Naive thymus-derived CD8-positive, alpha-beta T cell (primary cell): ENCODE measurements around the gene MAPK14. TPM values are rescaled to one million over a fixed set of nuclear protein-coding genes. Genes with fewer than 3 reads are reported as not detected.
A peak's percentile ranks its signal among the peaks of the same experiment; 100 is the strongest.

Source experiments
- ATAC-seq, 2 donors: fragments of 150-1000 bp; cut with Tn5 transposase in 1 of 2; sonication (Bioruptor Pico), chemical (Tn5 transposase) in 1 of 2; 1 replicate in 1 of 2; 2 replicates in 1 of 2; pipeline ENCODE4 v1.10.0; 2021; ENCODE audit warnings: mild to moderate bottlenecking in 2 of 2, moderate library complexity in 2 of 2
- POLR2A ChIA-PET: fragments of 350-600 bp; sonication (Branson Sonifier 250); formaldehyde crosslinking; loops from one replicate; lab custom pipeline; 2021; ENCODE audit warnings: antibody characterized with exemption; lab: Charles Lee
- DNase-seq, 10 donors: peaks; one replicate each; pipeline versions ENCODE4 v3.0.0 to v3.0.0-alpha.2; 2020 to 2022
- H3K27ac Mint-ChIP-seq, 10 donors: one replicate each; pipeline ENCODE4 v1.8.0; 2020 to 2022; ENCODE audit warnings: mild to moderate bottlenecking in 10 of 10, mixed read lengths in 10 of 10, moderate library complexity in 4 of 10, inconsistent platforms in 1 of 10
- H3K27me3 Mint-ChIP-seq, 5 donors: one replicate each; pipeline ENCODE4 v1.8.0; 2021 to 2022; ENCODE audit warnings: mixed read lengths in 5 of 5
- H3K36me3 Mint-ChIP-seq, 3 donors: one replicate each; pipeline ENCODE4 v1.8.0; 2020 to 2022; ENCODE audit warnings: mixed read lengths in 3 of 3, mild to moderate bottlenecking in 2 of 3, inconsistent platforms in 1 of 3
- H3K4me1 Mint-ChIP-seq, 4 donors: one replicate each; pipeline ENCODE4 v1.8.0; 2021 to 2022; ENCODE audit warnings: mixed read lengths in 4 of 4
- H3K4me3 Mint-ChIP-seq, 10 donors: one replicate each; pipeline ENCODE4 v1.8.0; 2020 to 2022; ENCODE audit warnings: mild to moderate bottlenecking in 10 of 10, mixed read lengths in 10 of 10, moderate library complexity in 6 of 10, inconsistent platforms in 1 of 10
- H3K9me3 Mint-ChIP-seq, 9 donors: one replicate each; pipeline ENCODE4 v1.8.0; 2020 to 2022; ENCODE audit warnings: mixed read lengths in 9 of 9, mild to moderate bottlenecking in 3 of 9, inconsistent platforms in 1 of 9, moderate library complexity in 1 of 9
- polyA plus RNA-seq, 3 donors: library from polyadenylated mRNA; unstranded; fragments of 300-500 nt; fragmentation: Illumina TruSeq; gene quantifications; one replicate each; pipeline ENCODE4 v1.2.3, GENCODE V29; 2021
- total RNA-seq, 8 experiments: library from RNA in 2 of 8; stranded (reverse) in 2 of 8; gene quantifications; one replicate each; pipeline ENCODE4 v1.2.3 and lab custom pipeline; 2021 to 2026

Gene MAPK14
- total and polyA plus RNA-seq, 5 experiments from 2014 or later = 38.1 to 56.5 (median 51.5) TPM

DNA sequence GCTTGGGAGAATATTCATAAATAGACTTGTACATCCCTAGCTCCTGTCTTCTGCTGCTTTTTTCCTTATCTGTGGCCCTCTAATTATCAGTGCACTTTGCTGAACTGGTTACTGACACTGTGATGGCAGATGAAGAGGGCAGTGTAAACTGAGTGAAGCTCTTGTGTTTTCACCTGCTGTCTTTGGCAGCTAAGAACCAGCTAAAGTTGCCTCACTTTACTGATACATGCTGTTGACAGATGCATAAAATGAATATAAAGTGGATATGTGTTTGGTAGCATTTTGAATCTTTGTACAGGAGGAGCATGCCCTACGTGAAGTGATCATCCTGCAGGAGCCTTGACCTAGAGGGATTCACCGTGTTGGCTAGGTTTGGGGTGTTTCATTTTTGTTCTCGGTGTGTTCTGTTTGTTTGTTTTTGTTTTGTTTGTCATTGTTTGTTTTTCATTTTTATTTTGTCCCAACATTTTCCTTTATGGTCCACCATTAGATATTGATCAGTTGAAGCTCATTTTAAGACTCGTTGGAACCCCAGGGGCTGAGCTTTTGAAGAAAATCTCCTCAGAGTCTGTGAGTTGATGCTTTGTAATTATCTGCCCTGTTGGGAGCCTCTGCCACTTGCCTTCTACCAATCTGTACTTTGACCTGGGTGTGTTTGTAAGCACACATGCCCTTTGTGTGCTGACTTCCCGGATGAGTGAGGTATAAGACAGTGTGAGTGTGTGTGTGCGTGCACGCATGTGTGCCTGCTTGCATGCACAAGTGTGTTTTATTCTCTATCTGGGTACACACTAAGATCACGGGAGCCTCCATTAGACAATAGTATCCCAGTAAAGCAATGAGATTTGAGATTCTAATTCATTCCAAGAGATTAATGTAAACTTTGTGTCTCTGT, 68.1 kb downstream of the MAPK14 start:
- ATAC-seq = peak in 1 of 2 donors; percentile 6
- H3K4me1 Mint-ChIP-seq = peaks cover 16 to 47% (median 36%) of the 10 kb centered on the region in 4 donors
- H3K27me3 Mint-ChIP-seq = no peaks in the 10 kb centered on the region
- POLR2A ChIA-PET = interaction anchor here (0.8 to 5.6 kb wide), 9 partner anchors 8 to 102 kb away, joined by 3 to 71 read pairs (median 5); partner anchors contain the start of gene MAPK14
- H3K36me3 Mint-ChIP-seq = peaks cover 0 to 37% (median 0%) of the 10 kb centered on the region in 3 donors
- no peak overlapping the region for H3K4me3 Mint-ChIP-seq
- no peak for DNase-seq
- no peaks in the 10 kb centered on the region for H3K9me3 Mint-ChIP-seq
- H3K27ac Mint-ChIP-seq = peak overlapping the region in 9 of 10 donors; percentile 29 to 92 (median 78)

GRCh38 chr6:36098253-36098919, 70.8 kb downstream of the MAPK14 start:
- peak overlapping the region; percentile 61 to 96 (median 91) for H3K27ac Mint-ChIP-seq
- peaks cover 0 to 24% (median 7%) of the 10 kb centered on the region in 3 donors for H3K36me3 Mint-ChIP-seq
- POLR2A ChIA-PET = interaction anchor here (1.2 to 2.6 kb wide), 4 partner anchors 10 to 70 kb away, joined by 4 to 14 read pairs (median 10); partner anchors contain the start of gene MAPK14
- peaks cover 18 to 70% (median 51%) of the 10 kb centered on the region in 4 donors for H3K4me1 Mint-ChIP-seq
- no peak for ATAC-seq
- H3K4me3 Mint-ChIP-seq = peak overlapping the region in 5 of 10 donors; percentile 4 to 83 (median 63)
- no peaks in the 10 kb centered on the region for H3K9me3 Mint-ChIP-seq
- no peaks in the 10 kb centered on the region for H3K27me3 Mint-ChIP-seq
- no peak for DNase-seq

GRCh38 chr6:36098920-36099647, 71.5 kb downstream of the MAPK14 start:
- POLR2A ChIA-PET = interaction anchor here (1.2 to 2.6 kb wide), 4 partner anchors 9 to 71 kb away, joined by 4 to 14 read pairs (median 10); partner anchors contain the start of gene MAPK14
- Mint-ChIP-seq H3K27me3 (no peaks in the 10 kb centered on the region), H3K4me1 (peaks cover 22 to 75% (median 57%) of the 10 kb centered on the region in 4 donors), H3K27ac (peak overlapping the region; percentile 67 to 96 (median 93)), H3K4me3 (peak overlapping the region; percentile 23 to 83 (median 70)), H3K9me3 (no peaks in the 10 kb centered on the region), H3K36me3 (peaks cover 0 to 29% (median 7%) of the 10 kb centered on the region in 3 donors)
- ATAC-seq (peak; percentile 37 to 40), DNase-seq (peak in 3 of 10 donors; percentile 41 to 53 (median 51))

- DNase-seq (peak in 7 of 10 donors; percentile 22 to 79 (median 73)), ATAC-seq (peak; percentile 87 to 96)
- Mint-ChIP-seq H3K4me3 (peak overlapping the region; percentile 31 to 83 (median 74)), H3K36me3 (peaks cover 0 to 35% (median 7%) of the 10 kb centered on the region in 3 donors), H3K27me3 (no peaks in the 10 kb centered on the region), H3K27ac (peak overlapping the region; percentile 67 to 96 (median 93)), H3K4me1 (peaks cover 22 to 70% (median 55%) of the 10 kb centered on the region in 4 donors), H3K9me3 (no peaks in the 10 kb centered on the region)
- POLR2A ChIA-PET = interaction anchor here (0.8 to 4.5 kb wide), 8 partner anchors 9 to 104 kb away, joined by 3 to 30 read pairs (median 3); partner anchors contain the start of gene MAPK14
These were observed 72.4 kb downstream of the MAPK14 start for GRCh38 chr6:36099869-36100483.

DNA sequence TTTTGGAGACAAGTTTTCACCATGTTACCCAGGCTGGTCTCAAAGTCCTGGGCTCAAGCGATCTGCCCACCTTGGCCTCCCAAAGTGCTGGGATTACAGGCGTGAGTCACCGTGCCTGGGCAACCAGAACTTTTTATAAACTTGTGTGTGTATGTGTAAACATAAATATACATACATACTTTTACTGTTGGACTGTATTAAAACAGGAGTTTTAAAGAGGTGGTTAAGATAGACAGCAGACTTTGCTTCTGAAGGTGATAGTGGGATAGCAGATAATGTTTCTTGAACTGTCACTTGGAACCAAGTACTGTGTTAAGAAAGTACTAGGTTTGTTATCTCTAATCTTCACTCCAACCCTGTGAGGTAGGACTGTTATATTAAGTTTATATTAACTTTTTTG, 74.1 kb downstream of the MAPK14 start:
- H3K27me3 Mint-ChIP-seq = no peaks in the 10 kb centered on the region
- DNase-seq (no peak), ATAC-seq (no peak)
- POLR2A ChIA-PET = interaction anchor here (0.5 to 4.5 kb wide), 3 partner anchors 9 to 1198 kb away, joined by 3 to 30 read pairs (median 5); no protein-coding TSS in a partner anchor
- no peaks in the 10 kb centered on the region for H3K9me3 Mint-ChIP-seq
- H3K4me3 Mint-ChIP-seq = peak overlapping the region in 1 of 10 donors; percentile 13
- peaks cover 0 to 37% (median 11%) of the 10 kb centered on the region in 3 donors for H3K36me3 Mint-ChIP-seq
- H3K27ac Mint-ChIP-seq = peak overlapping the region; percentile 50 to 96 (median 80)
- H3K4me1 Mint-ChIP-seq = peaks cover 20 to 64% (median 46%) of the 10 kb centered on the region in 4 donors

- H3K27me3 Mint-ChIP-seq = no peaks in the 10 kb centered on the region
- DNase-seq = no peak
- POLR2A ChIA-PET = interaction anchor here (1.2 to 4.5 kb wide), 2 partner anchors 16 to 19 kb away, joined by 3 to 30 read pairs; no protein-coding TSS in a partner anchor
- ATAC-seq = no peak
- peaks cover 0 to 36% (median 17%) of the 10 kb centered on the region in 3 donors for H3K36me3 Mint-ChIP-seq
- H3K9me3 Mint-ChIP-seq = no peaks in the 10 kb centered on the region
- peak overlapping the region in 2 of 10 donors; percentile 14 to 37 for H3K4me3 Mint-ChIP-seq
- H3K4me1 Mint-ChIP-seq = peaks cover 22 to 72% (median 49%) of the 10 kb centered on the region in 4 donors
- H3K27ac Mint-ChIP-seq = peak overlapping the region; percentile 30 to 91 (median 78)
These were observed 75.2 kb downstream of the MAPK14 start for GRCh38 chr6:36102853-36103252.

DNA sequence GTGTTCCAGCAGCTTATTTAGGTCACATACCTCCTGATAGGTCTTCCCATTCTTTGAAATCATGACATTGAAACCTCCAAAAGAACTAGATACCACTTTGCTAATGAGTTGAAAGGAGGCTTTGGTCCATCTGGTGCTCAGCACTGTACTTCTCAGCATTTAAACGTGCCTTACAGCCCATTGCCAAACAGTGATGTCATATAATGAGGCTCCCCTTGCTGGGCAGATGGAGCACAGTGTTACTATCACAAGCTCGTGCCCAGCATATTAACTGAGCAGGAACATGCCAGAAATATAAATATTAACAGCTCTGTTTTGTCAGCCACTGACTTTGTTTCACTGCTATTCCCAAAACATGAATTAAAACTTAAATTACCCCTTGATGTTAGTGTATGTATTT, 77.2 kb downstream of the MAPK14 start:
- Mint-ChIP-seq H3K27ac (peak overlapping the region in 3 of 10 donors; percentile 32 to 66 (median 62)), H3K36me3 (peaks cover 0 to 43% (median 17%) of the 10 kb centered on the region in 3 donors), H3K9me3 (no peaks in the 10 kb centered on the region), H3K4me1 (peaks cover 25 to 75% (median 53%) of the 10 kb centered on the region in 4 donors), H3K4me3 (no peak overlapping the region), H3K27me3 (no peaks in the 10 kb centered on the region)
- ATAC-seq (no peak), DNase-seq (no peak)
- POLR2A ChIA-PET = interaction anchor here (0.6 to 1.9 kb wide), 3 partner anchors 10 to 16 kb away, joined by 3 to 11 read pairs (median 5); no protein-coding TSS in a partner anchor

GRCh38 chr6:36109092-36109491, 81.5 kb downstream of the MAPK14 start:
- POLR2A ChIA-PET = interaction anchor here (1.1 to 5.9 kb wide), 8 partner anchors 9 to 381 kb away, joined by 3 to 83 read pairs (median 8); partner anchors contain the start of genes BRPF3 and MAPK14

GRCh38 chr6:36110050-36110449, 82.4 kb downstream of the MAPK14 start:
- Mint-ChIP-seq H3K27me3 (no peaks in the 10 kb centered on the region), H3K4me3 (peak overlapping the region in 2 of 10 donors; percentile 18 to 32), H3K36me3 (peaks cover 0 to 35% (median 23%) of the 10 kb centered on the region in 3 donors), H3K9me3 (no peaks in the 10 kb centered on the region), H3K27ac (peak overlapping the region; percentile 31 to 98 (median 95)), H3K4me1 (peaks cover 24 to 76% (median 60%) of the 10 kb centered on the region in 4 donors)
- DNase-seq = no peak
- POLR2A ChIA-PET = interaction anchor here (0.9 to 5.9 kb wide), 5 partner anchors 9 to 382 kb away, joined by 3 to 83 read pairs (median 3); partner anchors contain the start of gene MAPK14
- ATAC-seq = no peak

More at GRCh38 chr6:36109092-36109491, 81.5 kb downstream of the MAPK14 start:
- peak overlapping the region; percentile 91 to 98 (median 96) for H3K27ac Mint-ChIP-seq
- peaks cover 0 to 41% (median 24%) of the 10 kb centered on the region in 3 donors for H3K36me3 Mint-ChIP-seq
- no peaks in the 10 kb centered on the region for H3K9me3 Mint-ChIP-seq
- no peaks in the 10 kb centered on the region for H3K27me3 Mint-ChIP-seq
- ATAC-seq (peak; percentile 94 to 96), DNase-seq (peak in 8 of 10 donors; percentile 43 to 87 (median 67))
- H3K4me1 Mint-ChIP-seq = peaks cover 21 to 73% (median 52%) of the 10 kb centered on the region in 4 donors
- H3K4me3 Mint-ChIP-seq = peak overlapping the region; percentile 19 to 80 (median 50)

DNA sequence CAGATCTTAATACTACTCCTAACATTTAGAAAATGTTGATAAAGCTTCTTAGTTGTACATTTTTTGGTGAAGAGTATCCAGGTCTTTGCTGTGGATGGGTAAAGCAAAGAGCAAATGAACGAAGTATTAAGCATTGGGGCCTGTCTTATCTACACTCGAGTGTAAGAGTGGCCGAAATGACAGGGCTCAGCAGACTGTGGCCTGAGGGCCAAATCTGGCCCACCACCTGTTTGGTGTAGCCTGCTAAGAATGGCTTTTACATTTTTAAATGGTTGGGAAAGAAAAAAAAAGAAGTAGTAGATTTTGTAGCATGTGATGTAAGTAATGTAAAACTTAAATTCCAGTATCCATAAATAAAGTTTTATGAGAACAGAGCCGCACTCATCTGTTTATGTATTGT, 83.3 kb downstream of the MAPK14 start:
- ATAC-seq = no peak
- no peaks in the 10 kb centered on the region for H3K9me3 Mint-ChIP-seq
- H3K27me3 Mint-ChIP-seq = no peaks in the 10 kb centered on the region
- POLR2A ChIA-PET = interaction anchor here (0.9 to 5.9 kb wide), 3 partner anchors 10 to 21 kb away, joined by 3 to 83 read pairs (median 3); no protein-coding TSS in a partner anchor
- H3K4me3 Mint-ChIP-seq = no peak overlapping the region
- H3K36me3 Mint-ChIP-seq = peaks cover 0 to 30% (median 20%) of the 10 kb centered on the region in 3 donors
- peaks cover 24 to 84% (median 65%) of the 10 kb centered on the region in 4 donors for H3K4me1 Mint-ChIP-seq
- no peak for DNase-seq
- H3K27ac Mint-ChIP-seq = peak overlapping the region in 8 of 10 donors; percentile 70 to 98 (median 94)
